Activated CD8-positive, alpha-beta memory T cell treated with anti-CD3 and anti-CD28 coated beads for 36 hours (primary cell): ENCODE measurements around the gene OR2A12. TPM values are rescaled to one million over a fixed set of nuclear protein-coding genes. Genes with fewer than 3 reads are reported as not detected.
"Not testable (repeated sequence)": the region's sequence is repeated elsewhere in the genome, so short reads cannot be mapped to it uniquely, and the experiment has no call there.

ENCODE experiments used
- CTCF ChIA-PET: fragments of 350-600 bp; sonication (Branson Sonifier 250); formaldehyde crosslinking; loops from one replicate; lab custom pipeline; 2021; ENCODE audit warnings: antibody characterized with exemption; lab: Charles Lee
- POLR2A ChIA-PET: fragments of 350-600 bp; sonication (Branson Sonifier 250); formaldehyde crosslinking; loops from one replicate; lab custom pipeline; 2021; ENCODE audit warnings: antibody characterized with exemption; lab: Charles Lee
- total RNA-seq, 2 experiments: library from RNA; stranded (reverse); gene quantifications; one replicate each; pipeline ENCODE4 v1.2.3, GENCODE V29; 2021

Gene OR2A12
- not detected for total RNA-seq

- POLR2A ChIA-PET, result no interaction called here
Measured at GRCh38 chr7:144085978-144086377, at the start of gene OR2A12. Gene OR2A12 (plus strand): TSS chr7:144086278. CDS start chr7:144095108, 8,830 bp downstream.

GRCh38 chr7:144036302-144036885 lies 49.7 kb upstream of the OR2A12 start:
- CTCF ChIA-PET, result no interaction called here
- POLR2A ChIA-PET, result no interaction called here

More at GRCh38 chr7:144085978-144086377, at the start of gene OR2A12:
- CTCF ChIA-PET, result no interaction called here

- CTCF ChIA-PET, result no interaction called here
- POLR2A ChIA-PET, result no interaction called here
Measured at GRCh38 chr7:144037414-144038035, 48.6 kb upstream of the OR2A12 start.

GRCh38 chr7:144038887-144039286 lies 47.2 kb upstream of the OR2A12 start:
- ChIA-PET POLR2A (no interaction called here), CTCF (no interaction called here)

GRCh38 chr7:144048648-144049047 lies 37.4 kb upstream of the OR2A12 start, which contains the start of gene OR2A5:
Gene OR2A5 (plus strand): TSS chr7:144048948. CDS start chr7:144050402, 1,454 bp downstream.
- POLR2A ChIA-PET, result no interaction called here
- CTCF ChIA-PET, result no interaction called here

- ChIA-PET CTCF (no interaction called here), POLR2A (no interaction called here)
Measured at GRCh38 chr7:144049491-144049890, 36.6 kb upstream of the OR2A12 start.

- ChIA-PET POLR2A (no interaction called here), CTCF (no interaction called here)
Measured at GRCh38 chr7:144050093-144050492, 36.0 kb upstream of the OR2A12 start.

- POLR2A ChIA-PET, CTCF ChIA-PET: not testable (repeated sequence)
Measured at GRCh38 chr7:144050884-144051283, 35.2 kb upstream of the OR2A12 start.

- ChIA-PET POLR2A (no interaction called here), CTCF (no interaction called here)
Measured at GRCh38 chr7:144057954-144058353, 28.1 kb upstream of the OR2A12 start.

- POLR2A ChIA-PET, result no interaction called here
- CTCF ChIA-PET, result no interaction called here
Measured at GRCh38 chr7:144063710-144064109, 22.4 kb upstream of the OR2A12 start.

GRCh38 chr7:144069511-144069910 lies 16.6 kb upstream of the OR2A12 start, which contains the start of gene OR2A25:
Gene OR2A25 (plus strand): TSS chr7:144069811. CDS start chr7:144074220, 4,409 bp downstream.
- CTCF ChIA-PET, result no interaction called here
- POLR2A ChIA-PET, result no interaction called here

GRCh38 chr7:144069953-144070352 lies 16.1 kb upstream of the OR2A12 start:
- ChIA-PET CTCF (no interaction called here), POLR2A (no interaction called here)

GRCh38 chr7:144074374-144074773 lies 11.7 kb upstream of the OR2A12 start:
- ChIA-PET CTCF (no interaction called here), POLR2A (no interaction called here)

GRCh38 chr7:144086730-144087129 lies 652 bp downstream of the OR2A12 start:
- POLR2A ChIA-PET, result no interaction called here

GRCh38 chr7:144087230-144087629 lies 1.2 kb downstream of the OR2A12 start:
- CTCF ChIA-PET, result no interaction called here
- POLR2A ChIA-PET, result no interaction called here

More at GRCh38 chr7:144086730-144087129, 652 bp downstream of the OR2A12 start:
- CTCF ChIA-PET, result no interaction called here

GRCh38 chr7:144090667-144091066 lies 4.6 kb downstream of the OR2A12 start:
- CTCF ChIA-PET, result no interaction called here
- POLR2A ChIA-PET, result no interaction called here

GRCh38 chr7:144098776-144099175 lies 12.7 kb downstream of the OR2A12 start:
- CTCF ChIA-PET, result no interaction called here
- POLR2A ChIA-PET, result no interaction called here

GRCh38 chr7:144100607-144101006 lies 14.5 kb downstream of the OR2A12 start:
- ChIA-PET CTCF (no interaction called here), POLR2A (no interaction called here)

GRCh38 chr7:144102041-144102440 lies 16.0 kb downstream of the OR2A12 start:
- ChIA-PET CTCF (no interaction called here), POLR2A (no interaction called here)

- ChIA-PET POLR2A (no interaction called here), CTCF (no interaction called here)
Measured at GRCh38 chr7:144105211-144105610, 19.1 kb downstream of the OR2A12 start.

- CTCF ChIA-PET, result no interaction called here
Measured at GRCh38 chr7:144109283-144109682, 23.2 kb downstream of the OR2A12 start, which contains the start of gene OR2A2. Gene OR2A2 (plus strand): TSS chr7:144109583. CDS start chr7:144109583, 0 bp downstream.

More at GRCh38 chr7:144109283-144109682, 23.2 kb downstream of the OR2A12 start, which contains the start of gene OR2A2:
- POLR2A ChIA-PET, result no interaction called here
